ENCODE results near the gene TASL.
A peak's percentile ranks its signal among the peaks of the same experiment; 100 is the strongest.

Gene TASL

DNA sequence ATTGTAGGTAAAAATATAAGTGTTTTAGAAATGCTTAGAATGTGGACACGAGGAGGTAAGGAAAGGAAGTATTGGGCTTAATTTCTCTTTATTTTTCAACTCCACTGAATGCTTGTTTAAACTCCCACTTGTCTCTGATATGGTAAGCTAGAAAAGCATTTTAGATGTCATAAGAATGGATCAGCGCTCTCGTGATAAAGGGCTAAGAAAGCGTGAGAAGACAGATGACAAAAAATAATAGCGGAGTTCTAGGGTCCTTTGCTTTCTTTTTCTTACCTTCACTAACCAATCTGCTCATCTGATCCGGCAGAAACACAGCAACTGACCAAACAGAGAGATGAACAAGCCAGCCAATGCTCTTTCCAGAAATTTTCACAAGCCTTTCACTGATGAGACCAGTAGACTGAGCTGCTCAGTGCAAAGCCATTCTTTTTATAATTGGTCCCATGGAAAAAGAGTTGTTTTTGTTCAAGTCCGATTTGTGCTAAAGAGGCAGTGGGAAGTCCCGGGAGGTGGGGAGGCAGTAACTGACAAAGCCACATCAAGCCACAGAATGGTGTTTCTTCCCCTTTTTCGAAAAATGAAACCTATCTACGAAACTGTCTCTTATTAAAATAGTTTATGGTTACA is at the start of gene TASL:
Gene TASL, minus strand, starts transcription at position 405 of the 630 bp plus-strand sequence. CDS start 17,411 bp downstream, outside the sequence.
- Histone ChIP-seq H3K9me3 (ENCODE audit: control insufficient read depth in 5 of 5, low read length in 5 of 5) (no peaks in the 10 kb centered on the region), H3K36me3 (ENCODE audit: control insufficient read depth in 5 of 5, insufficient read depth in 5 of 5, low read length in 5 of 5) (no peaks in the 10 kb centered on the region), H3K9ac (ENCODE audit: low read length in 5 of 5) (peak within 1 kb of the TSS in 1 of 5 donors; percentile 5), H3K27ac (ENCODE audit: low read depth, low read length) (no peak within 1 kb of the TSS), H3K4me1 (ENCODE audit: control insufficient read depth in 5 of 5, insufficient read depth in 5 of 5, low read length in 5 of 5) (no peaks in the 10 kb centered on the region), H3K27me3 (ENCODE audit: control insufficient read depth in 5 of 5, insufficient read depth in 4 of 5, low read length in 5 of 5) (no peaks in the 10 kb centered on the region), H3K4me3 (ENCODE audit: low read depth in 1 of 5, low read length in 5 of 5) (peak within 1 kb of the TSS; percentile 12 to 50 (median 27))

- H3K4me1 ChIP-seq (ENCODE audit: control insufficient read depth in 5 of 5, insufficient read depth in 5 of 5, low read length in 5 of 5), result no peaks in the 10 kb centered on the region
- no peak overlapping the region for H3K9ac ChIP-seq (ENCODE audit: low read length in 5 of 5)
- H3K4me3 ChIP-seq (ENCODE audit: low read depth in 1 of 5, low read length in 5 of 5), result no peak overlapping the region
- no peak overlapping the region for H3K27ac ChIP-seq (ENCODE audit: low read depth, low read length)
- H3K9me3 ChIP-seq (ENCODE audit: control insufficient read depth in 5 of 5, low read length in 5 of 5), result peaks cover 0 to 11% (median 8%) of the 10 kb centered on the region in 5 donors
- H3K27me3 ChIP-seq (ENCODE audit: control insufficient read depth in 5 of 5, insufficient read depth in 4 of 5, low read length in 5 of 5), result peaks cover 0 to 5% (median 0%) of the 10 kb centered on the region in 5 donors
- no peaks in the 10 kb centered on the region for H3K36me3 ChIP-seq (ENCODE audit: control insufficient read depth in 5 of 5, insufficient read depth in 5 of 5, low read length in 5 of 5)
Observed at GRCh38 chrX:30626402-30626801, 48.8 kb upstream of the TASL start.

GRCh38 chrX:30622361-30622760 is 44.8 kb upstream of the TASL start:
- Histone ChIP-seq H3K9ac (ENCODE audit: low read length in 5 of 5) (no peak overlapping the region), H3K4me1 (ENCODE audit: control insufficient read depth in 5 of 5, insufficient read depth in 5 of 5, low read length in 5 of 5) (peaks cover 0 to 4% (median 0%) of the 10 kb centered on the region in 5 donors), H3K9me3 (ENCODE audit: control insufficient read depth in 5 of 5, low read length in 5 of 5) (peaks cover 0 to 13% (median 8%) of the 10 kb centered on the region in 5 donors)

GRCh38 chrX:30620980-30621618 is 43.5 kb upstream of the TASL start:
- peaks cover 0 to 4% (median 0%) of the 10 kb centered on the region in 5 donors for H3K4me1 ChIP-seq (ENCODE audit: control insufficient read depth in 5 of 5, insufficient read depth in 5 of 5, low read length in 5 of 5)
- H3K27me3 ChIP-seq (ENCODE audit: control insufficient read depth in 5 of 5, insufficient read depth in 4 of 5, low read length in 5 of 5), result peaks cover 0 to 5% (median 0%) of the 10 kb centered on the region in 5 donors
- peak overlapping the region; percentile 10 for H3K27ac ChIP-seq (ENCODE audit: low read depth, low read length)
- H3K4me3 ChIP-seq (ENCODE audit: low read depth in 1 of 5, low read length in 5 of 5), result no peak overlapping the region
- H3K36me3 ChIP-seq (ENCODE audit: control insufficient read depth in 5 of 5, insufficient read depth in 5 of 5, low read length in 5 of 5), result no peaks in the 10 kb centered on the region
- peaks cover 3 to 23% (median 8%) of the 10 kb centered on the region in 5 donors for H3K9me3 ChIP-seq (ENCODE audit: control insufficient read depth in 5 of 5, low read length in 5 of 5)
- no peak overlapping the region for H3K9ac ChIP-seq (ENCODE audit: low read length in 5 of 5)

More at GRCh38 chrX:30622361-30622760, 44.8 kb upstream of the TASL start:
- Histone ChIP-seq H3K4me3 (ENCODE audit: low read depth in 1 of 5, low read length in 5 of 5) (peak overlapping the region in 1 of 5 donors; percentile 15), H3K27ac (ENCODE audit: low read depth, low read length) (no peak overlapping the region), H3K27me3 (ENCODE audit: control insufficient read depth in 5 of 5, insufficient read depth in 4 of 5, low read length in 5 of 5) (peaks cover 0 to 5% (median 0%) of the 10 kb centered on the region in 5 donors), H3K36me3 (ENCODE audit: control insufficient read depth in 5 of 5, insufficient read depth in 5 of 5, low read length in 5 of 5) (no peaks in the 10 kb centered on the region)

DNA sequence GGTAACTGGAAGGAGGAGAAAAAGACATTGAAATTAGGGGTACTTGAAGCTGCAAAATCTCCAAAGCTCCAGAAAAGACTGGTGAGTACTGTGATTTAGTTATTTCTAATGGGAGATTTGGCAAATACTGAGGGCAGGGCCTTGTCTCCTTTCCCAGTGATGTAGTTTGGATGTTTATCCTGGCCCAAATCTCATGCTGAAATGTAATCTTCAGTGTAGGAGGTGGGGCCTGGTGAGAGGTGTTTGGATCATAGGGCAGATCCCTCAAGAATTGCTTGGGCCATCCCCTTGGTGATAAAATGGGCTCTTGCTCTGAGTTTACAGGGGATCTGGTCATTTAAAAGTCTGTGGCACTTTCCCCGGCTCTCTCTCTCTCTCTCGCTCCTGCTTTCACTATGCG is 42.6 kb upstream of the TASL start:
- no peaks in the 10 kb centered on the region for H3K36me3 ChIP-seq (ENCODE audit: control insufficient read depth in 5 of 5, insufficient read depth in 5 of 5, low read length in 5 of 5)
- no peak overlapping the region for H3K27ac ChIP-seq (ENCODE audit: low read depth, low read length)

GRCh38 chrX:30618160-30618765 is 40.7 kb upstream of the TASL start:
- H3K27me3 ChIP-seq (ENCODE audit: control insufficient read depth in 5 of 5, insufficient read depth in 4 of 5, low read length in 5 of 5), result peaks cover 0 to 5% (median 0%) of the 10 kb centered on the region in 5 donors
- no peak overlapping the region for H3K9ac ChIP-seq (ENCODE audit: low read length in 5 of 5)
- no peaks in the 10 kb centered on the region for H3K36me3 ChIP-seq (ENCODE audit: control insufficient read depth in 5 of 5, insufficient read depth in 5 of 5, low read length in 5 of 5)
- no peak overlapping the region for H3K4me3 ChIP-seq (ENCODE audit: low read depth in 1 of 5, low read length in 5 of 5)
- H3K27ac ChIP-seq (ENCODE audit: low read depth, low read length), result no peak overlapping the region
- peaks cover 0 to 4% (median 0%) of the 10 kb centered on the region in 5 donors for H3K4me1 ChIP-seq (ENCODE audit: control insufficient read depth in 5 of 5, insufficient read depth in 5 of 5, low read length in 5 of 5)
- peaks cover 7 to 23% (median 8%) of the 10 kb centered on the region in 5 donors for H3K9me3 ChIP-seq (ENCODE audit: control insufficient read depth in 5 of 5, low read length in 5 of 5)

More for the DNA sequence above, 42.6 kb upstream of the TASL start:
- H3K9ac ChIP-seq (ENCODE audit: low read length in 5 of 5), result no peak overlapping the region
- H3K4me1 ChIP-seq (ENCODE audit: control insufficient read depth in 5 of 5, insufficient read depth in 5 of 5, low read length in 5 of 5), result peaks cover 0 to 4% (median 0%) of the 10 kb centered on the region in 5 donors
- H3K27me3 ChIP-seq (ENCODE audit: control insufficient read depth in 5 of 5, insufficient read depth in 4 of 5, low read length in 5 of 5), result peaks cover 0 to 5% (median 0%) of the 10 kb centered on the region in 5 donors
- no peak overlapping the region for H3K4me3 ChIP-seq (ENCODE audit: low read depth in 1 of 5, low read length in 5 of 5)
- H3K9me3 ChIP-seq (ENCODE audit: control insufficient read depth in 5 of 5, low read length in 5 of 5), result peaks cover 7 to 23% (median 8%) of the 10 kb centered on the region in 5 donors

GRCh38 chrX:30615229-30615628 is 37.7 kb upstream of the TASL start:
- Histone ChIP-seq H3K9ac (ENCODE audit: low read length in 5 of 5) (no peak overlapping the region), H3K27ac (ENCODE audit: low read depth, low read length) (no peak overlapping the region), H3K27me3 (ENCODE audit: control insufficient read depth in 5 of 5, insufficient read depth in 4 of 5, low read length in 5 of 5) (no peaks in the 10 kb centered on the region), H3K36me3 (ENCODE audit: control insufficient read depth in 5 of 5, insufficient read depth in 5 of 5, low read length in 5 of 5) (no peaks in the 10 kb centered on the region), H3K9me3 (ENCODE audit: control insufficient read depth in 5 of 5, low read length in 5 of 5) (peaks cover 0 to 13% (median 6%) of the 10 kb centered on the region in 5 donors), H3K4me3 (ENCODE audit: low read depth in 1 of 5, low read length in 5 of 5) (no peak overlapping the region), H3K4me1 (ENCODE audit: control insufficient read depth in 5 of 5, insufficient read depth in 5 of 5, low read length in 5 of 5) (no peaks in the 10 kb centered on the region)

GRCh38 chrX:30613721-30614120 is 36.2 kb upstream of the TASL start:
- H3K9ac ChIP-seq (ENCODE audit: low read length in 5 of 5), result no peak overlapping the region
- H3K4me3 ChIP-seq (ENCODE audit: low read depth in 1 of 5, low read length in 5 of 5), result no peak overlapping the region
- no peak overlapping the region for H3K27ac ChIP-seq (ENCODE audit: low read depth, low read length)
- H3K4me1 ChIP-seq (ENCODE audit: control insufficient read depth in 5 of 5, insufficient read depth in 5 of 5, low read length in 5 of 5), result no peaks in the 10 kb centered on the region
- H3K27me3 ChIP-seq (ENCODE audit: control insufficient read depth in 5 of 5, insufficient read depth in 4 of 5, low read length in 5 of 5), result no peaks in the 10 kb centered on the region
- no peaks in the 10 kb centered on the region for H3K36me3 ChIP-seq (ENCODE audit: control insufficient read depth in 5 of 5, insufficient read depth in 5 of 5, low read length in 5 of 5)
- peaks cover 0 to 13% (median 6%) of the 10 kb centered on the region in 5 donors for H3K9me3 ChIP-seq (ENCODE audit: control insufficient read depth in 5 of 5, low read length in 5 of 5)

GRCh38 chrX:30612250-30612655 is 34.7 kb upstream of the TASL start:
- Histone ChIP-seq H3K4me3 (ENCODE audit: low read depth in 1 of 5, low read length in 5 of 5) (no peak overlapping the region), H3K9me3 (ENCODE audit: control insufficient read depth in 5 of 5, low read length in 5 of 5) (peaks cover 0 to 11% (median 6%) of the 10 kb centered on the region in 5 donors), H3K27me3 (ENCODE audit: control insufficient read depth in 5 of 5, insufficient read depth in 4 of 5, low read length in 5 of 5) (no peaks in the 10 kb centered on the region), H3K9ac (ENCODE audit: low read length in 5 of 5) (no peak overlapping the region), H3K36me3 (ENCODE audit: control insufficient read depth in 5 of 5, insufficient read depth in 5 of 5, low read length in 5 of 5) (no peaks in the 10 kb centered on the region), H3K27ac (ENCODE audit: low read depth, low read length) (no peak overlapping the region), H3K4me1 (ENCODE audit: control insufficient read depth in 5 of 5, insufficient read depth in 5 of 5, low read length in 5 of 5) (no peaks in the 10 kb centered on the region)

GRCh38 chrX:30610026-30610425 is 32.5 kb upstream of the TASL start:
- Histone ChIP-seq H3K9ac (ENCODE audit: low read length in 5 of 5) (no peak overlapping the region), H3K4me1 (ENCODE audit: control insufficient read depth in 5 of 5, insufficient read depth in 5 of 5, low read length in 5 of 5) (no peaks in the 10 kb centered on the region), H3K27ac (ENCODE audit: low read depth, low read length) (no peak overlapping the region), H3K36me3 (ENCODE audit: control insufficient read depth in 5 of 5, insufficient read depth in 5 of 5, low read length in 5 of 5) (no peaks in the 10 kb centered on the region), H3K27me3 (ENCODE audit: control insufficient read depth in 5 of 5, insufficient read depth in 4 of 5, low read length in 5 of 5) (no peaks in the 10 kb centered on the region), H3K9me3 (ENCODE audit: control insufficient read depth in 5 of 5, low read length in 5 of 5) (no peaks in the 10 kb centered on the region), H3K4me3 (ENCODE audit: low read depth in 1 of 5, low read length in 5 of 5) (no peak overlapping the region)

Data from subcutaneous abdominal adipose tissue (tissue), 5 donors.